GM12878 (cell line): ENCODE data around the gene SMIM13.

Experiments used
- CTCF ChIP-seq, 3 experiments: IDR thresholded peaks in 2 of 3; conservative IDR thresholded peaks in 1 of 3; 2 replicates each; pipeline ENCODE4 v1.5.1; 2011; ENCODE audit warnings: low read depth in 3 of 3, low read length in 3 of 3, mild to moderate bottlenecking in 3 of 3, control low read depth in 2 of 3, moderate library complexity in 2 of 3, inconsistent platforms in 1 of 3, mixed read lengths in 1 of 3; ENCODE audit not compliant: control insufficient read depth in 2 of 3, insufficient read depth in 1 of 3; ENCODE audit errors: extremely low read depth in 1 of 3
- ESRRA ChIP-seq: IDR thresholded peaks from 2 replicates; pipeline ENCODE4 v1.6.1; 2012; ENCODE audit warnings: mild to moderate bottlenecking, low read length, improper control_type of control experiment
- ZBTB11 ChIP-seq: fragments of 450-650 bp; formaldehyde crosslinking; IDR thresholded peaks from 2 replicates; pipeline ENCODE4 v1.5.0; 2022; ENCODE audit warnings: mild to moderate bottlenecking, missing genetic modification characterization
- TF ChIP-seq, protein P1 (sequence below): fragments of 450-650 bp; IDR thresholded peaks from 2 replicates; pipeline ENCODE4 v1.6.1; 2017; ENCODE audit warnings: mild to moderate bottlenecking, low read depth, inconsistent platforms; ENCODE audit not compliant: poor library complexity, severe bottlenecking

GRCh38 chr6:11083491-11083890 lies 10.1 kb upstream of the SMIM13 start:
- TF ChIP-seq ZBTB11 (no peak), CTCF (IDR thresholded peaks at IDR 0.05 in 2 of 3, conservative IDR thresholded peaks at IDR 0.05 in 1 of 3; ENCODE audit: control insufficient read depth in 2 of 3, extremely low read depth in 1 of 3, insufficient read depth in 1 of 3, low read depth in 3 of 3, low read length in 3 of 3) (no peak), ESRRA (no peak)
- TF ChIP-seq, protein P1, sequence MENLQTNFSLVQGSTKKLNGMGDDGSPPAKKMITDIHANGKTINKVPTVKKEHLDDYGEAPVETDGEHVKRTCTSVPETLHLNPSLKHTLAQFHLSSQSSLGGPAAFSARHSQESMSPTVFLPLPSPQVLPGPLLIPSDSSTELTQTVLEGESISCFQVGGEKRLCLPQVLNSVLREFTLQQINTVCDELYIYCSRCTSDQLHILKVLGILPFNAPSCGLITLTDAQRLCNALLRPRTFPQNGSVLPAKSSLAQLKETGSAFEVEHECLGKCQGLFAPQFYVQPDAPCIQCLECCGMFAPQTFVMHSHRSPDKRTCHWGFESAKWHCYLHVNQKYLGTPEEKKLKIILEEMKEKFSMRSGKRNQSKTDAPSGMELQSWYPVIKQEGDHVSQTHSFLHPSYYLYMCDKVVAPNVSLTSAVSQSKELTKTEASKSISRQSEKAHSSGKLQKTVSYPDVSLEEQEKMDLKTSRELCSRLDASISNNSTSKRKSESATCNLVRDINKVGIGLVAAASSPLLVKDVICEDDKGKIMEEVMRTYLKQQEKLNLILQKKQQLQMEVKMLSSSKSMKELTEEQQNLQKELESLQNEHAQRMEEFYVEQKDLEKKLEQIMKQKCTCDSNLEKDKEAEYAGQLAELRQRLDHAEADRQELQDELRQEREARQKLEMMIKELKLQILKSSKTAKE = no peak
